ENCODE data around the gene TEC.

TEC gene

GRCh38 chr4:48118081-48118480, 151.6 kb downstream of the TEC start:
- no peak for DNase-seq

- no peak for DNase-seq
These were observed 153.1 kb downstream of the TEC start for GRCh38 chr4:48116582-48116981.

- no peak for DNase-seq
These were observed 155.2 kb downstream of the TEC start for GRCh38 chr4:48114412-48114811.

- peak; percentile 72 for DNase-seq
These were observed 157.5 kb downstream of the TEC start for GRCh38 chr4:48112017-48112667.

- peak; percentile 53 for DNase-seq
These were observed 159.1 kb downstream of the TEC start for GRCh38 chr4:48110452-48110978.

- peak; percentile 33 for DNase-seq
These were observed 160.0 kb downstream of the TEC start for GRCh38 chr4:48109413-48110263.

GRCh38 chr4:48108309-48109073, 161.1 kb downstream of the TEC start:
- DNase-seq = no peak

GRCh38 chr4:48105230-48105629, 164.4 kb downstream of the TEC start:
- no peak for DNase-seq

GRCh38 chr4:48103483-48104139, 166.0 kb downstream of the TEC start:
- DNase-seq = no peak

- no peak for DNase-seq
These were observed 167.3 kb downstream of the TEC start for GRCh38 chr4:48102303-48102702.

GRCh38 chr4:48100256-48100655, 169.4 kb downstream of the TEC start:
- DNase-seq = no peak

GRCh38 chr4:48095441-48095840, 174.2 kb downstream of the TEC start:
- DNase-seq = no peak

GRCh38 chr4:48093991-48094416, 175.6 kb downstream of the TEC start:
- DNase-seq = peak; percentile 29

GRCh38 chr4:48090621-48091020, 179.0 kb downstream of the TEC start:
- DNase-seq = no peak

GRCh38 chr4:48085821-48086589, 183.6 kb downstream of the TEC start:
- no peak for DNase-seq
